Measurements from ENCODE around the gene ASPSCR1.

DNA sequence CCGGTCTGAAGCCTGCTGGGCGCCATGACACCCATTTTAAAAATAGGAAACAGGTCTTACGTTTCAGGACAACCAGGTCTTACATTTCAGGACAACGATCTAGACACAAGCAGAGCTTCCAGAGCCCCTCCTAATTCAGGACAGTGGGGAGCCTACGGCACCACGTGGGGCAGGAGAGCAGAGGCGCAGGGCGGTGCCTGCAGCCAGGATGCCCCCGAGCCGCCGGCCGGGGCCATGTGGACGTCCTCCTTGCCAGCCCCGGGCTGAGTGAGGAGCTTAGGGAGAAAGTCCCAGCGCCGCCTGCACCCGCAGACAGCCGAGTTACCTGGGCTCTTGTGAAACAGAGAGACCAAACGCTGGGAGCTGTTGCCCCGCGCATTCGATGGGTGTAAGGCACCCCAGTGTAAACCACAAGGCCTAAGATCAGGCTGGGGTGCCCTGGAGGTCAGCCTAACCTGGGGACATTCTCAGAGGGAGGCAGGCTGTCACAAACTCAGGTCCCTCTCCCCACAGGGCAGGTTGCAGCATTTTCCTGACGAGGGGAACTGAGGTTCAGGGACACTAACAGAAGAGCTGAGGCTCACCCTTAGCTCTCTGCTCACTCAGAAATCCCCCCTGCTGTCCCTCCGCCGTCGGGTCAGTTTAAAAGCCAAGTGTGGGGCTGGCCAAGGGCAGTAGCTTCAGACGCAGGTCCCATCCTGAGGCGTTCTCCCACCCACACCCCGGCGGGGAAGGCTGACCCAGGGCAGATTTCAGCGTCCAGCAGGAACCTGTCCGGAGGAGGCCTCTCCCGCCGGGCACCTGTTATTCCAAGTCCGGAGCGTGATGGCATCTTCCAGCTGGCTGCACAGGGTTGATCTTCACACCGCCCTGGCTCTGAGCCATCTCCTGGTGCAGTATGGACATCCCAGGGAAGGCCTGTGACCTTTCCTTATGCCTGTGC is 14.7 kb upstream of the ASPSCR1 start:
- TF ChIP-seq POLR2A (IDR thresholded peaks at IDR 0.05): no peak
- TF ChIP-seq, protein P1, sequence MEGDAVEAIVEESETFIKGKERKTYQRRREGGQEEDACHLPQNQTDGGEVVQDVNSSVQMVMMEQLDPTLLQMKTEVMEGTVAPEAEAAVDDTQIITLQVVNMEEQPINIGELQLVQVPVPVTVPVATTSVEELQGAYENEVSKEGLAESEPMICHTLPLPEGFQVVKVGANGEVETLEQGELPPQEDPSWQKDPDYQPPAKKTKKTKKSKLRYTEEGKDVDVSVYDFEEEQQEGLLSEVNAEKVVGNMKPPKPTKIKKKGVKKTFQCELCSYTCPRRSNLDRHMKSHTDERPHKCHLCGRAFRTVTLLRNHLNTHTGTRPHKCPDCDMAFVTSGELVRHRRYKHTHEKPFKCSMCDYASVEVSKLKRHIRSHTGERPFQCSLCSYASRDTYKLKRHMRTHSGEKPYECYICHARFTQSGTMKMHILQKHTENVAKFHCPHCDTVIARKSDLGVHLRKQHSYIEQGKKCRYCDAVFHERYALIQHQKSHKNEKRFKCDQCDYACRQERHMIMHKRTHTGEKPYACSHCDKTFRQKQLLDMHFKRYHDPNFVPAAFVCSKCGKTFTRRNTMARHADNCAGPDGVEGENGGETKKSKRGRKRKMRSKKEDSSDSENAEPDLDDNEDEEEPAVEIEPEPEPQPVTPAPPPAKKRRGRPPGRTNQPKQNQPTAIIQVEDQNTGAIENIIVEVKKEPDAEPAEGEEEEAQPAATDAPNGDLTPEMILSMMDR (IDR thresholded peaks at IDR 0.05): no peak
